Adipocyte (in vitro differentiated cells): Measurements from ENCODE around the gene RMDN3.

Source experiments
- DNase-seq: peaks from one replicate; pipeline ENCODE4 v3.0.0-alpha.2; 2015; ENCODE audit warnings: low read depth
- H3K27me3 ChIP-seq: replicated peaks from 2 replicates; pipeline ENCODE4 v1.7.0; 2013; ENCODE audit warnings: mild to moderate bottlenecking, low read length, moderate library complexity; ENCODE audit not compliant: control insufficient read depth, insufficient read depth
- H3K36me3 ChIP-seq: 2 replicates; pipeline ENCODE4 v1.7.0; 2013; ENCODE audit warnings: low read length, mild to moderate bottlenecking, moderate library complexity; ENCODE audit not compliant: control insufficient read depth, insufficient read depth, severe bottlenecking
- H3K4me1 ChIP-seq: 2 replicates; pipeline ENCODE4 v1.7.0; 2013; ENCODE audit warnings: mild to moderate bottlenecking, low read length, moderate library complexity; ENCODE audit not compliant: control insufficient read depth, insufficient read depth
- H3K4me3 ChIP-seq: 2 replicates; pipeline ENCODE4 v1.7.0; 2013; ENCODE audit warnings: mild to moderate bottlenecking, low read length, moderate library complexity
- H3K9ac ChIP-seq: 2 replicates; pipeline ENCODE4 v1.7.0; 2013; ENCODE audit warnings: mild to moderate bottlenecking, low read length, moderate library complexity
- H3K9me3 ChIP-seq: 2 replicates; pipeline ENCODE4 v1.7.0; 2013; ENCODE audit warnings: mild to moderate bottlenecking, low read length, moderate library complexity; ENCODE audit not compliant: control insufficient read depth

Gene RMDN3

GRCh38 chr15:40754883-40755811 is at the start of gene RMDN3:
Gene RMDN3, minus strand, starts transcription at chr15:40755254. Its CDS starts 471 bp downstream, at chr15:40754783.
- Histone ChIP-seq H3K4me1 (peaks cover 10% of the 10 kb centered on the region), H3K27me3 (no peaks in the 10 kb centered on the region), H3K36me3 (peaks cover 17% of the 10 kb centered on the region), H3K9me3 (no peaks in the 10 kb centered on the region), H3K4me3 (peak within 1 kb of the TSS; percentile 97), H3K9ac (peak within 1 kb of the TSS; percentile 96)
- peak; percentile 99 for DNase-seq

GRCh38 chr15:40803688-40804087 is 48.6 kb upstream of the RMDN3 start:
- H3K27me3 ChIP-seq, result no peaks in the 10 kb centered on the region
- no peak overlapping the region for H3K4me3 ChIP-seq
- peaks cover 11% of the 10 kb centered on the region for H3K4me1 ChIP-seq
- H3K9ac ChIP-seq, result no peak overlapping the region
- no peaks in the 10 kb centered on the region for H3K36me3 ChIP-seq
- DNase-seq, result no peak
- H3K9me3 ChIP-seq, result no peaks in the 10 kb centered on the region

- Histone ChIP-seq H3K4me1 (peaks cover 8% of the 10 kb centered on the region), H3K9me3 (no peaks in the 10 kb centered on the region), H3K27me3 (no peaks in the 10 kb centered on the region), H3K36me3 (no peaks in the 10 kb centered on the region), H3K4me3 (no peak overlapping the region), H3K9ac (no peak overlapping the region)
- no peak for DNase-seq
Observed at GRCh38 chr15:40803076-40803475, 48.0 kb upstream of the RMDN3 start.

GRCh38 chr15:40799523-40799922 is 44.5 kb upstream of the RMDN3 start:
- no peak overlapping the region for H3K4me3 ChIP-seq
- no peak overlapping the region for H3K9ac ChIP-seq
- H3K27me3 ChIP-seq, result no peaks in the 10 kb centered on the region
- H3K4me1 ChIP-seq, result no peaks in the 10 kb centered on the region
- no peaks in the 10 kb centered on the region for H3K9me3 ChIP-seq
- H3K36me3 ChIP-seq, result no peaks in the 10 kb centered on the region
- DNase-seq, result no peak

- no peaks in the 10 kb centered on the region for H3K27me3 ChIP-seq
- no peak for DNase-seq
- H3K36me3 ChIP-seq, result no peaks in the 10 kb centered on the region
- H3K4me3 ChIP-seq, result no peak overlapping the region
- peaks cover 11% of the 10 kb centered on the region for H3K4me1 ChIP-seq
- no peak overlapping the region for H3K9ac ChIP-seq
- no peaks in the 10 kb centered on the region for H3K9me3 ChIP-seq
Observed at GRCh38 chr15:40796512-40796911, 41.5 kb upstream of the RMDN3 start.

GRCh38 chr15:40796041-40796440 is 41.0 kb upstream of the RMDN3 start:
- Histone ChIP-seq H3K27me3 (no peaks in the 10 kb centered on the region), H3K4me1 (peaks cover 11% of the 10 kb centered on the region), H3K36me3 (no peaks in the 10 kb centered on the region), H3K9ac (no peak overlapping the region), H3K9me3 (no peaks in the 10 kb centered on the region), H3K4me3 (no peak overlapping the region)
- no peak for DNase-seq

GRCh38 chr15:40793216-40793989 is 38.3 kb upstream of the RMDN3 start:
- Histone ChIP-seq H3K4me3 (peak overlapping the region; percentile 44), H3K4me1 (peaks cover 19% of the 10 kb centered on the region)

GRCh38 chr15:40792394-40792793 is 37.3 kb upstream of the RMDN3 start:
- no peak for DNase-seq
- H3K27me3 ChIP-seq, result no peaks in the 10 kb centered on the region

More at GRCh38 chr15:40793216-40793989, 38.3 kb upstream of the RMDN3 start:
- Histone ChIP-seq H3K36me3 (peaks cover 3% of the 10 kb centered on the region), H3K27me3 (no peaks in the 10 kb centered on the region), H3K9me3 (no peaks in the 10 kb centered on the region), H3K9ac (no peak overlapping the region)
- DNase-seq, result peak; percentile 87

GRCh38 chr15:40790718-40791117 is 35.7 kb upstream of the RMDN3 start:
- peak; percentile 33 for DNase-seq
- H3K4me3 ChIP-seq, result no peak overlapping the region
- H3K27me3 ChIP-seq, result no peaks in the 10 kb centered on the region
- H3K9me3 ChIP-seq, result no peaks in the 10 kb centered on the region
- H3K4me1 ChIP-seq, result peaks cover 28% of the 10 kb centered on the region
- peaks cover 3% of the 10 kb centered on the region for H3K36me3 ChIP-seq
- no peak overlapping the region for H3K9ac ChIP-seq

More at GRCh38 chr15:40792394-40792793, 37.3 kb upstream of the RMDN3 start:
- Histone ChIP-seq H3K4me3 (no peak overlapping the region), H3K9ac (no peak overlapping the region), H3K36me3 (peaks cover 3% of the 10 kb centered on the region), H3K9me3 (no peaks in the 10 kb centered on the region), H3K4me1 (peaks cover 23% of the 10 kb centered on the region)

GRCh38 chr15:40789999-40790398 is 34.9 kb upstream of the RMDN3 start:
- no peaks in the 10 kb centered on the region for H3K9me3 ChIP-seq
- no peak for DNase-seq
- H3K4me3 ChIP-seq, result no peak overlapping the region
- H3K36me3 ChIP-seq, result peaks cover 3% of the 10 kb centered on the region
- H3K27me3 ChIP-seq, result no peaks in the 10 kb centered on the region
- H3K4me1 ChIP-seq, result peaks cover 28% of the 10 kb centered on the region
- H3K9ac ChIP-seq, result no peak overlapping the region

GRCh38 chr15:40789119-40789518 is 34.1 kb upstream of the RMDN3 start:
- H3K4me1 ChIP-seq, result peaks cover 28% of the 10 kb centered on the region
- no peaks in the 10 kb centered on the region for H3K27me3 ChIP-seq
- no peak for DNase-seq
- H3K9ac ChIP-seq, result no peak overlapping the region
- peaks cover 6% of the 10 kb centered on the region for H3K36me3 ChIP-seq
- no peak overlapping the region for H3K4me3 ChIP-seq
- no peaks in the 10 kb centered on the region for H3K9me3 ChIP-seq
